OCI-M1 (cell line): Measurements from ENCODE around the gene FMN1.
"Not testable (repeated sequence)": the region's sequence is repeated elsewhere in the genome, so short reads cannot be mapped to it uniquely, and the experiment has no call there.

ENCODE experiments used
- DNase-seq: peaks from one replicate; lab custom pipeline; 2025; lab: John Stamatoyannopoulos, UW

FMN1 gene

DNA sequence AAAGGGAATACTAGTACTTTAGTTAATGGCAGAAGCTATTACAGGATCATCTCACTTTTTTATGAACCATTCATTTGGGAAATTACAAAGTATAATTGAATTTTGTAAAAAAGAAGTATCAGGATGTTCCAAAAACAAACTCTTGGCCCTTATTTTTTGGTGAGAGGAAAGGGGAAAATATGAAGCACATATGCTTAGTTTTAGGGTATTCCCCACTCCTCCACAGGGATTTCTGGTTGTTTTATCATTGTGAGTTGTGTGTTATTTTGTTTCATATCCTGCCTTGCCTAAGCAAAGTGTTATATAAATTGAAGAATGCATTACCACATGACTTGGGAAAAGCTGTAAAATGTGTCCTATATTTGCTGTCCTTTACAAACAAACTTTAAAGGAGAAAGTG, 227.0 kb downstream of the FMN1 start:
- no peak for DNase-seq

DNA sequence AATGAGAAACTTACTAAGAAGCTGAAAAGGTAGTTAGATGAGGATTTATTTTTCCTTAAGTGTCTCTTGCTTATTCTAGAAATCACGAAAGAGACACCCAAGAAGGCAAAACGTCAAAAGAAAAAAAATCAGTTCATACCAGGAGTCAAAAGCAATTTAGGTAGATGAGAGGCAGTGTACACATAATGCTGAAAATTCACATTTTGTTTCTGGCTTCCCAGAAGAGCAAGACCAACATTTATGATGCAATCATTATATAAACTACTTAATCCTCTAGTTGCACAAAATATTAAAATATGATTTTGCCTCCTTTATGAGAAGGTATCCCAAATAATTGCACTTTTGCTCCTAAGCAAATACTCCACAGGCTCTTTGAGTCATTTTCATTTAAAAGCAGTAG, 228.0 kb downstream of the FMN1 start:
- no peak for DNase-seq

DNA sequence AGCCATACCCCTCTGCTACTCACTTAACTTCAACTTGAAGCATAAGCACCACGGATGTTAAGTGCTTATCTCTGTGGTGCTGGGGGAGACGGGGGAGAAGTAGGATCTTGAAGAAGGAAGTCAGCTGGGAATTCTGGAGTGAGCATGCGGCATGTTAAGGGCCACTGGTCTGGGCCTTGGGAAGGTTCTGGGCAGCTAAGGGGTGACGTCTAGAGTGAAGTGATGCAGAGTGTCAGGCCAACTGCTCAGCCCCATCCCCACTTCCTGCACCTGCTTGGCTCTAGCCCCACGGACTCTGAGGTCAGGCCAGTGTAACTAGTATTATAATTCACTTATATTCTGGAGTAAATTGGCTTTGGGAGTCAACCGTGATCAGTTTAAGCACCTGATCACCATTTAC, 228.6 kb downstream of the FMN1 start:
- no peak for DNase-seq

DNA sequence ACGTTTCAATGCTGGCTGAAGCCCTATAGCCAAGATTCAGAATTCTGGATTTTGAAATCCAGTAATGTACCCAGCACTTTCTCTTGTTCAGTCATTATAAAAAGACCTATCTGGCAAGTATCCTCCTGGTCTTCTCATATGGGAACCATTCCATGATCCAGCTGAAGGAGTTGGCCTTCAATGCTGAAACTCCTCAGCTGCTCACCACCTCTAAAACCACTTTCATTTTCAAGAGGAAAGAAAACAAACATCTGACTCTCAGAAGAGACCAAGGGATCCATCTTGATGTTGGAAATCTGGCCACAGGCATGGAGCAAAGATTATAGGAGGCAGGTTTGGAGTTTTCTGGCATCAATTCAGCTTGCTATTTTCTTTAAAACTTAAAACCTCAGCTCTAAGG, 235.4 kb downstream of the FMN1 start:
- peak; percentile 18 for DNase-seq

DNA sequence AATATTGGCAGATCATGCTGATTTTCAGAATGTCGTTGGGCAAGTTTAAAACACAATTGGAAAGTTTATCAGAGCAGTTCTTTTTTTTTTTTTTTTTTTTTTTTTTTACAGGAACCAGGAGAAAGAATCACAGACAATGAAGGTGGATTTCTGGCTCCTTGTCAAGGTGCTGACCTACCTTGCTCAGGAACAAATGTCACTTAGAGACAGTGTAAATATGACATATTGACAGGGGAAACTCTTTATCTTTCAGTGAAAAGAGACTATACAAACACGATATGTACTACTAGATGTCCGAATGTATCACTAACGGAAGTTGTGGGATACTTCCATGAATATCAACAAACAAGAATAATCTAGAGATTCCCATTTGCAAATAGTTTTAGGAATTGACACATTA, 237.3 kb downstream of the FMN1 start:
- no peak for DNase-seq

DNA sequence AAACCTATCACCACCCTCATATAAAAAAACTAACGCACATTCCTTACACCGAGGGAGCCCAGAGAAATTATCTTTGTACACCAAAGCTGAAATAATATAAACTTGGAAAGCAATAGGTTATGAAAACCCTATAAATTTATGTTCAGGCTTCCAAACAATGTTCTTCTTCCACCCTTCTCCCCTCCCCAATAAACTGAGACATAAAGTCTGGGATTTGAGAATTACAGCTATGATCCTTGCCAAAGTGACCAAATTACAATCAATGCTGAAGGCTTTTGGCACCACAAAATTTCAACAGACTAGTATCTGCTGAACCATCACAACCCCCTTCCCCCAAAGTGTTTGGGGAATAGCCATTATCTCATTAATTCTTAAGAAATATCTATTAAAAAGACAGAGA, 237.8 kb downstream of the FMN1 start:
- DNase-seq, result no peak

DNA sequence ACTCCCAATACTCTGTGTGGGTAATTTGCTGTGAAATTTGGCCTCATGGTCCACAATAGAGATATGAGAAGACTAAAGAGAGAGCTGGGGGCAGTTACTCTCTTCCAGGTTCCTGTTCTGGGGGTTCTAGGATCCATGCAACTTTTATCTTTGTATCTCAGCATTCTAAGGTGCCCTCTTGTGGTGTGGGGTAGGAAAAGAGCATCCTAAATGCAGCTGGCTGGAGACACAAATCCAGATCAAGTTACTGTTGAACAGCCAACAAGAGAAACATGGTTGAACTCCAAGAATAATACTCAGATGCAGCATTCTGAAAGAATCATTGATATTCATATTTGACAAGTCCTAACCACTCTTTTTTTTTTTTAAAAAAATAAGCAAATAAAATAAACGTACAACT, 238.5 kb downstream of the FMN1 start:
- peak; percentile 36 for DNase-seq

DNA sequence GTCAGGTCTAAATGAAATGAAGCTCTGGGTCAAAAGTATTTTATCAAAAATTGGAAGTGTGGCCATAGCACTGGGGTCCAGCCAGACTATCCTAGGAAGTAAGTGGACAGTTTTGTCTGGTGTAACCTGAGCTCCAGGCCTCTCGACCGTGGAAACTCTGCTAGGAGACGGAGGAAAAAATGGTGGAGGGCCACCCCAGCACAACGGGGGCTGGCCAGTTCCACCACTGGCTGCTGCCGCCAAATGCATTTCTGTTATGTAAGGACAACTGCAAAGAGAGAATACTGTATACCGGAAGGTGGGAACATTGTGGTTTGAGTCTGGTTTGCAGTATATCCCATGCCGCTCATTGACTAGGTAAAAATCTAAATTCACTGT, 241.0 kb downstream of the FMN1 start:
- no peak for DNase-seq

DNA sequence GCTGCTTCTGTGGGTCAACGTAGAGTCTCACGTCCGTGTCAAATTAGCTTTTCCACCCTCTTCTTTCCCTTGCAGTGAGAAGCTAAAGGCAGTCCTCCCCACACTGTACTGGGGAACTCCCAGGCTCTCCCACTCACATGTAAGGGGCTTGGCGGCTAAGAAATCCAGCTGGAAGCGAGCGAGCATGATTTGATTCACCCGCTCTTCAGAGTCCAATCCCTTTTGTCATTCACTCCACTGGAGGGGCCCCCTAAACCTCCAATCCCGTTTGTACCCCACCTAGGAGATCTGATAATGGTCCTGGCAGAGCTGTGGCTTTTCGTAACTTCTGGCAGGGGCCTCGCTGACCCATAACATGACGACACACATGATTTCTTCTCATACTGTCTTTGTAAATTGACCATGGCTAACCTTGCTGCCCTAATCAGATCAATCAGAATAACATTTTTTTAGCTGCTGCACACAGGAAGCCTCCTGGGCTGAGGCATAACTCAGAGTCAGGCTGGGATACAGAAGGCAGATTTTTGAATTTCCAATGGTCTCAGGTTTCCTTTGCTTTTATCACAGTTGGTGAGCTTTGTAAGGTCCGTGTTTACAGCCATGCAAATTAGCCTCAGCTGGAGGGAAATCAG, 241.5 kb downstream of the FMN1 start:
- no peak for DNase-seq

DNA sequence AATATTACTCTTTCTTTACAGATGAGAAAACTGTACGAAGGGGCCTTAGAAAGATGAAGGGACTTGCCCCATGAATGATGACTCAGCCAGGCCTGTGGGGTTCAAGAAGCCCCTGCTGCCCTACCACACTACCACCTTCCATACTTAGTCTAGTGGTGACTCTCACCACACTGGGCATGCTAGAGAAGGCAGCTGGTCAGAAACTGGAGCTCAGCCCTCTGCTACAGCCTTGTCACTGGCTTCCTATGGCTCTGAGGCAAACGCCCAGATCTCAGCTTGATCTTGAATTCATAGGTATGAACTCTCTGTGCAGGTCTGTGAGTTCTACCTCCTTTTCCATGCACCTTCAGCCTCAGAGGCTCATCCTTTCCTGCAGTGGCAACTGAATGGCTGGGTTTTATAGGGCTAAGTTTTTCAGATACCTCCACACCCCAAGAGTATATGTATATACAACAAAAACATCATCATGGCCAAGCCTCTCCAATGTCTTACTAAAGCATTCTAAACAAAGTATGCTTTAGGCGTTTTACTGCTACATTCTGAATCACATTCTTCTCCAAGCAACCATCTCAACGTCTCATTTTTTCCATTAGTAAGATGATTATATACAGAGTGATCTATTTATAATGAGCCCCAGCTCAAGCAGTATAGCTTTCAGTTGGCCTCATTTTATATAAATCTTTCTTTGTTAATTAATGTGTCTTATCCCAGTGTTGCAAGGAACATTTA, 242.6 kb downstream of the FMN1 start:
- DNase-seq, result no peak

DNA sequence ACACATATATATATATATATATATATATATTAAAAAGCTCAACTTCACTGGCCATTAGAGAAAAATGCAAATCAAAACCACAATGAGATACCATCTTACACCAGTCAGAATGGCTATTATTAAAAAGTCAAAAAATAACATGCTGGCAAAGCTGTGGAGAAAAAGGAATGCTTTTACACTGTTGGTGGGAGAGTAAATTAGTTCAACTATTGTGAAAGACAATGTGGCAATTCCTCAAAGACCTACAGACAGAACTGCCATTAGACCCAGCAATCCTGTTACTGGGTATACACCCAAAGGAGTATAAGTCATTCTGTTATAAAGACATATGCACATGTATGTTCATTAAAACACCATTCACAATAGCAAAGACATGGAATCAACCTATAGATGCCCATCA, 244.5 kb downstream of the FMN1 start:
- not testable (repeated sequence) for DNase-seq

DNA sequence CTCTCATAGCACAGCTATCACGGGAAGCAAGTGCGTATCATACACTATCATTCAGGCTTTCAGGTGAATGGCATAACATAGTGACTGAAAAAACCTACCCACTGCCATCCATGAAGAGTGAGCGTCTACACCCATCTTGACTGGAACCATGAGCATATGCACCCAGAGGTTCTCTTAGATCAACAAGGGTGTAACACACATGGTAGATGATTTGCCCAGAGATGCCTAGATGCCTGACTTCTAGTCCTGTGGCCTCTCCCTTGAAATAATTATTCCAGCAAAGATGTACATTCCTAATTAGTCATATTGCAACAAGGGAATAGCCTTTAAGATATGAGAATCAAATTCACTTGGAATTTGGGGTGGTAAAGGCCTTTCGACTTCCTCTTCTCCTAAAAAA, 248.3 kb downstream of the FMN1 start:
- no peak for DNase-seq

DNA sequence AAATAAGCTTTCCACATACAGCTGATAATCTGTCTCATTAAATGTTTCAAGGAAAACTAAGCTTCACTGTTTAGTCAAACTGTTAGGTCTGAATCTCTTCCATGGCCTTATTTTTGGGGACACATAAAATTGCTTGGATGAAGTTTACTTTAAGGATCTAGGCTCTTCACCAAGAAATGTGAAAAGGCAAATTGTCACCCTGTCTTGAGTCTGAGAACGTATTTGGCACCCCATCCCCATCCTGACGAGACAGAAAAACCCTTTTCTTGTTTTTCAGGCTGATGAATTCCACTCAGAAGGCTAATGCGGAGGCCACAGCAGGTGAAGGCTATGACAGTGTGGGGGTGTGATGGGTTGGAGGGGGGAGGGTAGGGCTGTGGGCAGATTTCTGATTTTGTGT, 250.1 kb downstream of the FMN1 start:
- no peak for DNase-seq

DNA sequence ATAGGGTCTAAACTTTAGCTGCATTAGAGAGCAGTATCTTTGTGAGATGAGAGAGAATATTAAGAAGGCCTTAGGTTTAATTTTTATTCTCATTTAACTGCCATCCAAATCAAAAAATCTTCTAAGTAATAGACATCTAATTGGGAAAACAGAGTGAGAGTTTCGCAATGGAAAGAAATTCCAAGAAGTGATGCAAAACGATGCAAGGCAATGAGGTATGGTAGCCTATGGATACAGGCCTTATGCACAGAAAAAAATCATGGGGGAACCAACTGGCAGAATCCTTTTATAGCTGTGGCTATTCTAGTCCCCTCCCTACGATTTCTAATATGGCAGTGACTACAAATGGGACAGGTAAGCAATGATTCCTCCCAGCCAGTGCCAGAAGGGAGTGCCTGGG, 250.8 kb downstream of the FMN1 start:
- no peak for DNase-seq

DNA sequence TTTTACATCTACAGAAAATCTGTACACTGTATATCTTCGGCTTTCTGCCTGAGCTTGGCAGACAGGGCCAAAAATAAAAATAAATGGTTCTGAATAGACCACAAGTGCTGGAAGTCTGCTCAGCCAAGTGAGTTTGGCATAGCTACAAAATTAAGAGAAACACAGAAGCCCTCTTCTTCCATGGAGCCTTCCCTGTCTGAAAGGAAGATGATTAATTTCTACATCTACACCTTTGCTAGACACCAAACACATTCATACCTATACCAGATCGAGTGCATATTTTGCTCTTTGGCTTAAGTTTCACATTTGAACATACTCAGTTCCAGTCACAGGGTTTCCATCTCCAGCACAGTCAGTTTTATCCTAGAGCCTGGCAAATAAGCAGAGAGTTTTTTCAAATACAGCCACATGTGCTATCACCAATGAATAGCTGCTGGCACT, 252.1 kb downstream of the FMN1 start:
- no peak for DNase-seq

DNA sequence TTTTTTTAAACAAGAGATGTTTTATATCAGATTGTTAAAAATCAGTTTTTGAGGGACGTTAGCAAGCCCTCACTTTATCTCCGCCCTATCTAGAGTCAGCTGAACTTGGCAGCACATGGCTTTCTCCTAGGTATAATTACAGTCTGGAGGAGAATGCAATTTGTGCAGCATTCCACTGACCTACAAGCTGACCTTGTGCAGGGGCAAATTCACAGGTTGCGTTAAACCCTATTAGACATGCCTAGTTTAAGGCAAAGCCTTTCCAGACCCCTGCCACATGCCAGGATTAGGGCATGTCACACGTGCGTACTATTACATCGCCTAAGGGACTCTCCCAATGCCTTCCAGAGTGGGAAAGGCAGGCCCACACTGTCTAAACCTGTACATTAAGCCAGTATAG, 252.7 kb downstream of the FMN1 start:
- DNase-seq, result no peak

DNA sequence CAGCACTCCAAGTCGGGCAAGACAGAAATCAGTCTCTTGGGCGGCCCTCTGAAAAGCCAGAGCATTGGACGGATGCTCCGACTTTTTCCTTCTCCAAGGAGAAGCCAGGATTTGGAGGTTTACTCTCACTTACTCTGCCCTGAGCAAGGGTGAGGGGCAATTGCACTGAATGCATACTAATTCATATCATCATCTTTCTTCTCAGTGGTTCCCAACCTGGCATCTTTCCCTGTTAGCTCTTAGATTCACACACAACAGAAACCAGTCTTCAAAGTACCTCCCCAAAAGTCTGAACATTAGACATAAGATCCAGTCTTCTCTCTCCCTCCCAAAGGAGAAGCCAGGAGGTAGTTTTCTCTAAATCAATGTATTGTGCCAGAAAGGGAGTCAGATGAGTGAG, 257.5 kb downstream of the FMN1 start:
- DNase-seq, result no peak

DNA sequence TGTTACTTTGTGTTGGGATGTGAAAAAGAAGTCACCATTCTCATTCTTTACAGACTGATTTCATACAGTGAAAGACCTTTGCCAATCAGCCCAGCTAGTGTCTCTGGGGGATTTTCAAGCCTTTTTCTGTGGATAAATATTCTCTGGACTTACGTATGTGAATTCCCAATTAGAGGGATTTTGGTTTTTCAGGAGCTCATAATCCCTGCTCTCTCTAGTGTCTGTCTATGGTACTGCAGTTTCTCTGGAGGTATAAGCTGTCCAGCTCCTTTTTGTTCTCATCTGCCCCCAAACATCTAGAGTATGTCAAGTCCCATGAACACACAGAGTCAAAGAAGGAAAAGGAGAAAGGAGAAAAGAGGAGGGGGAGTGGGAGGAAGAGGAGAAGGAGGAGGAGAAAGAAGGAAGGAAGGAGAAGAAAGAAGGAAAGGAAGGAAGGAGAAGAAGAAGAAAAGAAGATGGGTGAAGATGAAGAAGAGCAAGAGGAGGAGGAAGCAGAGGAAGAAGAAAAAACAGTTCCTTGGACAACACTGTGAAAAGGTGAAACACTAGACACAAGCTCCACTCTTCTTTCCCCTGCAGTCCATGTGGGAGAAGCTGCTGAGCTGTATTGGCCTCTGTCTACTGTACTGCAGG, 258.1 kb downstream of the FMN1 start:
- peak; percentile 10 for DNase-seq

DNA sequence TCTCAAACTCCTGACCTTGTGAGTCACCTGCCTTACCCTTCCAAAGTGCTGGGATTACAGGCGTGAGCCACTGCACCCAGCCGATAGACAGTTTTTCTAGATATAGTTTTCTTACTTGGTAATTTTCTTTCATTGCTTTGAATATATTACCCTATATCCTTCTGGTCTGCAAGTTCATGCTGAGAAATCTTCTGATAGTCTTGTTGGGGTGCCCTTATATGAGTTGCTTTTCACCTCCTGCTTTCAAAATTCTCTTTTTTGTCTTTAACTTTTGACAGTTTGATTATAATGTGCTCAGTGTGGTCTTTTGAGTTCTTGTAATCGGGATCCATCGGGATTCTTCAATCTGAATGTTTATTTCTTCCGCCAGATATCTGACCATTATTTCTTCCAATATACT, 259.4 kb downstream of the FMN1 start:
- no peak for DNase-seq

DNA sequence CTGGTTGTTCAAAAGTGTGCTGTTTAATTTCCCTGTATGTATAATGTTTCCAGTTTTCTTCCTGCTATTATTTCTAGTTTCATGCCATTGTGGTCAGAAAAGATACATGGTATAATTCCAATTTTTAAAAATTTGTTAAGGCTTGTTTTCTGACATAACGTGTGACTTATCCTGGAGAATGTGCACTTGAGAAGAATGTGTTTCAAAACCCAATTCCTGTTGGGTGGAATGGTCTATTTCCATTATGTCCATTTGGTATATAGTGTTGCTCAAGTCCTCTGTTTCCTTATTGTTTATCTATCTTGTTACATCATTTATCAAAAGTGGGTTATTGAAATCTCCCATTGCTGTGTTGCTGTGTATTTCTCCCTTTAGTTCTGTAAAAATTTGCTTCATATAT, 261.3 kb downstream of the FMN1 start:
- no peak for DNase-seq

DNA sequence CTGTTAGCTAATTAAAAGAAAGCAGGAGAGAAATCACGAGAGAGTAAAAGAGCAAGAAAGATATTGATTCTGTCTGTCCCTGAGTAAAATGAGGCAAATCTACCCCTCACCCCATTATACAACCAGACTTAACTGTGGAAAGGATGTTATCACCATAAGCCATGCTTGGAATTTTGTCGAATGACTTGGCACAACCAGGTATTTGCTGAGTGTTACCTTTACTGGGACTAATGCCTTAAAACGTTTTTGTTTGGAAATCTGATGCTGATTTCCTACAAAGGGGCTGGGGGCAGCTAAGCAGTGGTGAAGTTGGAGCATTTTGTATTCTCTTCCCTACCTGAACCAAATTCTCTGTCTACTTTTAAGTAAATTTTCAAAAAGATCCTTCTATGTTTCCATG, 265.6 kb downstream of the FMN1 start:
- no peak for DNase-seq

DNA sequence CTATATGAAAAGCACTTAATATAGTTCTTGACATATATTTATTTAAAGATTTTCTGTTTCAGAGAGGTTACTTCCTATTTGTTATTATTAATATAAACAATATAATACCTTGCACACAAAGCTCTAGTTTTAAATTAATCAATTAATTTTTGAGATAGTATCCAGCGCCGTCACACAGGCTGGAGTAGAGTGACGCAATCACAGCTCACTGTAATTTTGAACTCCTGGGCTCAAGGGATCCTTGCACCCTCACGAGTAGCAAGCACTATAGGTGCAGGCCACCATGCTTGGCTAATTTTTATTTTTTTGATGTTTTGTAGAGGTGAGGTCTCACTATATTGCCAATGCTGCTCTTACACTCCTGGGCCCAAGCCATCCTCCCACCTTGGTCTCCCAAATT, 267.4 kb downstream of the FMN1 start:
- no peak for DNase-seq

DNA sequence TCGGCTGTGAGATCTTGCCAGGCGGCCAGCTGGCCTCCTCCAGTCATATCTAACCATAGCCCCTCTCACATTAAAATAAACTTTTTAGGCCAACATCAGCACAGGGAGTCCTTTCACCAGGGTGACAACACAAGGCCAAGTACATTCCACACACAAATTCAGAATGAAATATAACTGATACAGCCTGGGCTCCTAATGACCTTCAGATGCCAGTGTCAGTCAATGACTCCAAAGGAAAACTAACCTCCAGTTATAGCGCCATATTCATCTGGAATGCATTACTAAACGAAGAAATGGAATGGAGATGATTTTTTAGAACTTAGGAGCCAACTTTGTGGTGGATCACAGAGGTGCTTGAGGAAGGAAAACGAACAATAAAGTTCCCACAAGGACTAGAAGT, 271.3 kb downstream of the FMN1 start:
- DNase-seq, result no peak

DNA sequence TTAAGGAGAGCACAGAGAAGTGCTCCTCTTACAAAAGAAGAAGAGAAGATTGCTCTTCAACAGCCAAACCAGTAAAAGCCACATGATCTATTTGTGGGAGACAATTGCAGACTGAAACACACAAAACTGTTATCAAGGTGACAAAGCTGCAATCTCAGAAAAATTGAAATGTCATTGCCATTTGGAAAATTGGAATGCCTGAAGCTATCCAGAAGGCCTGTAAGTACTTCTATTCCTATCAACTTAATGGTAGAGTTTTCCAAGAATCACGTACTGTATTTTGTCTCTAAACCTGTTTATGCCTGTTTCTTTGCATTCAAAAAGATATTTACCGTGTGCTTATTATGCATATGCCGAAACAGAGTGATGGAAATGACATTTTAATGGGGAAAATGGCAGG, 272.0 kb downstream of the FMN1 start:
- DNase-seq, result no peak
